Smooth muscle cell (in vitro differentiated cells): ENCODE results near the gene IGSF6. TPM values are rescaled to one million over a fixed set of nuclear protein-coding genes. Genes with fewer than 3 reads are reported as not detected.

ENCODE experiments used
- DNase-seq: peaks from one replicate; lab custom pipeline; 2025; ENCODE audit not compliant: unreplicated experiment; lab: John Stamatoyannopoulos, UW
- H2AFZ ChIP-seq: fragments of 200-600 bp; sonication (generic); 2 replicates; pipeline ENCODE4 v1.6.0; 2016; ENCODE audit warnings: antibody characterized with exemption, low read depth, mild to moderate bottlenecking
- H3F3A ChIP-seq: fragments of 200-600 bp; sonication (generic); 2 replicates; pipeline ENCODE4 v1.6.0; 2017; ENCODE audit warnings: antibody characterized with exemption, low read depth
- H3K27ac ChIP-seq: fragments of 200-600 bp; sonication (generic); 2 replicates; pipeline ENCODE4 v1.5.1; 2016; ENCODE audit warnings: low read depth, mild to moderate bottlenecking
- H3K27me3 ChIP-seq: fragments of 200-600 bp; sonication (generic); 2 replicates; pipeline ENCODE4 v1.6.1; 2016; ENCODE audit warnings: low read depth, mild to moderate bottlenecking
- H3K36me3 ChIP-seq: fragments of 200-600 bp; sonication (generic); 2 replicates; pipeline ENCODE4 v1.5.1; 2016; ENCODE audit warnings: low read depth
- H3K4me1 ChIP-seq: fragments of 200-600 bp; sonication (generic); 2 replicates; pipeline ENCODE4 v1.5.1; 2016; ENCODE audit warnings: low read depth
- H3K4me2 ChIP-seq: fragments of 200-600 bp; sonication (generic); 2 replicates; pipeline ENCODE4 v1.6.0; 2016; ENCODE audit warnings: mild to moderate bottlenecking
- H3K4me3 ChIP-seq: fragments of 200-600 bp; sonication (generic); 2 replicates; pipeline ENCODE4 v1.5.1; 2016; ENCODE audit warnings: mild to moderate bottlenecking
- H3K79me2 ChIP-seq: fragments of 200-600 bp; sonication (generic); 2 replicates; pipeline ENCODE4 v1.6.0; 2016; ENCODE audit warnings: low read depth, mild to moderate bottlenecking
- H3K9ac ChIP-seq: fragments of 200-600 bp; sonication (generic); 2 replicates; pipeline ENCODE4 v1.6.0; 2016; ENCODE audit warnings: low read depth
- H3K9me3 ChIP-seq: fragments of 200-600 bp; sonication (generic); replicated peaks from 2 replicates; pipeline ENCODE4 v1.5.1; 2016; ENCODE audit warnings: low read depth
- H4K20me1 ChIP-seq: fragments of 200-600 bp; sonication (generic); 2 replicates; pipeline ENCODE4 v1.6.0; 2016; ENCODE audit warnings: low read depth
- CTCF ChIP-seq: fragments of 200-600 bp; sonication (generic); IDR thresholded peaks from 2 replicates; pipeline ENCODE4 v1.5.1; 2017; ENCODE audit warnings: borderline replicate concordance, mild to moderate bottlenecking, antibody characterized with exemption; ENCODE audit not compliant: insufficient read depth, poor library complexity, severe bottlenecking
- WGBS: methylation state at CpG from one replicate; pipeline ENCODE4 v1.1.7; 2016; ENCODE audit warnings: low lambda C conversion rate; 5-methylcytosine and 5-hydroxymethylcytosine counted together
- polyA plus RNA-seq: library from polyadenylated mRNA; unstranded; fragments of >200 nt; fragmentation: Nextera tagmentation; extraction: Ambion mirVana; gene quantifications from 2 replicates; pipeline ENCODE4 v1.2.1, GENCODE V29; 2016
- total RNA-seq: library from RNA; depleted of rRNA; stranded (reverse); fragments of >200 nt; gene quantifications from 2 replicates; pipeline ENCODE4 v1.2.3, GENCODE V29; 2014

IGSF6 gene
- total and polyA plus RNA-seq, 2 experiments from 2014 or later: 0.13 TPM; not detected in 1

GRCh38 chr16:21642861-21643260, 9.5 kb downstream of the IGSF6 start:
- WGBS: 83% methylated on average over 7 of the region's 7 CpGs
- peaks cover 11% of the 10 kb centered on the region for H3F3A ChIP-seq
- H3K36me3 ChIP-seq: no peaks in the 10 kb centered on the region
- H3K9me3 ChIP-seq: no peaks in the 10 kb centered on the region
- no peaks in the 10 kb centered on the region for H3K4me1 ChIP-seq
- no peaks in the 10 kb centered on the region for H3K27me3 ChIP-seq
- peaks cover 36% of the 10 kb centered on the region for H3K79me2 ChIP-seq
- no peak overlapping the region for H3K9ac ChIP-seq
- no peak for TF ChIP-seq CTCF
- H3K4me3 ChIP-seq: no peak overlapping the region
- H3K27ac ChIP-seq: no peak overlapping the region
- no peak for DNase-seq
- H2AFZ ChIP-seq: no peak overlapping the region
- peaks cover 75% of the 10 kb centered on the region for H4K20me1 ChIP-seq
- H3K4me2 ChIP-seq: no peak overlapping the region

GRCh38 chr16:21641916-21642315, 10.5 kb downstream of the IGSF6 start:
- peaks cover 11% of the 10 kb centered on the region for H3F3A ChIP-seq
- no peak for DNase-seq
- no peak for TF ChIP-seq CTCF
- H3K9me3 ChIP-seq: no peaks in the 10 kb centered on the region
- no peaks in the 10 kb centered on the region for H3K4me1 ChIP-seq
- H3K36me3 ChIP-seq: no peaks in the 10 kb centered on the region
- H2AFZ ChIP-seq: no peak overlapping the region
- no peak overlapping the region for H3K9ac ChIP-seq
- H3K4me2 ChIP-seq: no peak overlapping the region
- H3K79me2 ChIP-seq: peaks cover 33% of the 10 kb centered on the region
- H4K20me1 ChIP-seq: peaks cover 67% of the 10 kb centered on the region
- H3K27me3 ChIP-seq: no peaks in the 10 kb centered on the region
- WGBS: 89% methylated on average over 6 of the region's 6 CpGs
- H3K4me3 ChIP-seq: no peak overlapping the region
- no peak overlapping the region for H3K27ac ChIP-seq

- peaks cover 11% of the 10 kb centered on the region for H3F3A ChIP-seq
- H3K27ac ChIP-seq: peak overlapping the region; percentile 44
- H3K4me3 ChIP-seq: no peak overlapping the region
- peaks cover 21% of the 10 kb centered on the region for H3K79me2 ChIP-seq
- WGBS: 100% methylated on average over 2 of the region's 2 CpGs
- no peak for DNase-seq
- peaks cover 47% of the 10 kb centered on the region for H4K20me1 ChIP-seq
- no peaks in the 10 kb centered on the region for H3K9me3 ChIP-seq
- H3K4me2 ChIP-seq: peak overlapping the region; percentile 57
- no peaks in the 10 kb centered on the region for H3K27me3 ChIP-seq
- no peak for TF ChIP-seq CTCF
- no peaks in the 10 kb centered on the region for H3K4me1 ChIP-seq
- H2AFZ ChIP-seq: no peak overlapping the region
- no peak overlapping the region for H3K9ac ChIP-seq
- no peaks in the 10 kb centered on the region for H3K36me3 ChIP-seq
Measured at GRCh38 chr16:21639493-21639892, 12.9 kb downstream of the IGSF6 start.

DNA sequence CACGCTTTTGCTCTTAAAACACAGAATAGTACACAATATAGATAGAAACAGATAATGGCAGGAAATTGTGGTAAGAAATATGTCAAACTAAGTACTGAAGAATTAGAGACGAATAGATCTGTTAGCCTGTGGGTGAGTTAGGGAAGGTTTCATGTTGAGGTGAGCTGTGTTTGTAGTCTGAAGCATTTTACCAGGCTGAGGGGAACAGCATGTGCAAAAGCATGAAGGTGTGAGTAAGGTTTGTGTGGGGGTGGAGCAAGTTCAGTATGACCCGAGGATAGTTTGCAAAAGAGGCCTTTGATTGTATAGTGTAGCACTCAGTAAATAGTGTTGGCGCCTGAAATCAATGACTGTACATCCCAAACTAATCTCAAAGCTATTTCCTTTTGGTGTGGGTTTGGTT, 13.8 kb downstream of the IGSF6 start:
- DNase-seq: no peak
- H3F3A ChIP-seq: peaks cover 11% of the 10 kb centered on the region
- H3K27ac ChIP-seq: peak overlapping the region; percentile 44
- no peaks in the 10 kb centered on the region for H3K27me3 ChIP-seq
- peak overlapping the region; percentile 57 for H3K4me2 ChIP-seq
- H3K79me2 ChIP-seq: peaks cover 19% of the 10 kb centered on the region
- H3K4me1 ChIP-seq: no peaks in the 10 kb centered on the region
- no peaks in the 10 kb centered on the region for H3K9me3 ChIP-seq
- no peak overlapping the region for H3K9ac ChIP-seq
- 28% methylated on average over 4 of the region's 4 CpGs for WGBS
- no peak overlapping the region for H2AFZ ChIP-seq
- no peak overlapping the region for H3K4me3 ChIP-seq
- TF ChIP-seq CTCF: no peak
- H4K20me1 ChIP-seq: peaks cover 38% of the 10 kb centered on the region
- H3K36me3 ChIP-seq: no peaks in the 10 kb centered on the region
